Bone marrow (tissue), 2 donors: ENCODE data around the gene IFRD2.
"Not testable (repeated sequence)": the region's sequence is repeated elsewhere in the genome, so short reads cannot be mapped to it uniquely, and the experiment has no call there.

ENCODE experiments used
- DNase-seq, 2 donors: peaks; one replicate each; lab custom pipeline; 2025; lab: John Stamatoyannopoulos, UW

The IFRD2 gene

GRCh38 chr3:50268276-50268675, 24.0 kb downstream of the IFRD2 start:
- DNase-seq = no peak

- DNase-seq = no peak
Measured at GRCh38 chr3:50267280-50267913, 24.8 kb downstream of the IFRD2 start.

- no peak for DNase-seq
Measured at GRCh38 chr3:50266836-50267235, 25.4 kb downstream of the IFRD2 start.

GRCh38 chr3:50266017-50266416, 26.2 kb downstream of the IFRD2 start:
- no peak for DNase-seq

GRCh38 chr3:50265571-50265970, 26.7 kb downstream of the IFRD2 start:
- DNase-seq = no peak

GRCh38 chr3:50264964-50265485, 27.2 kb downstream of the IFRD2 start:
- DNase-seq = no peak

GRCh38 chr3:50264383-50264963, 27.8 kb downstream of the IFRD2 start:
- no peak for DNase-seq

- DNase-seq = no peak
Measured at GRCh38 chr3:50263478-50264382, 28.5 kb downstream of the IFRD2 start.

- no peak for DNase-seq
Measured at GRCh38 chr3:50262778-50263177, 29.5 kb downstream of the IFRD2 start.

GRCh38 chr3:50262200-50262599, 30.0 kb downstream of the IFRD2 start:
- DNase-seq = not testable (repeated sequence)

GRCh38 chr3:50261505-50261904, 30.7 kb downstream of the IFRD2 start:
- no peak for DNase-seq

- DNase-seq = no peak
Measured at GRCh38 chr3:50260942-50261441, 31.2 kb downstream of the IFRD2 start.

GRCh38 chr3:50260027-50260941, 31.9 kb downstream of the IFRD2 start:
- peak; percentile 32 to 79 for DNase-seq

GRCh38 chr3:50259432-50260026, 32.7 kb downstream of the IFRD2 start:
- DNase-seq = no peak

- no peak for DNase-seq
Measured at GRCh38 chr3:50258979-50259378, 33.2 kb downstream of the IFRD2 start.

- no peak for DNase-seq
Measured at GRCh38 chr3:50258029-50258680, 34.1 kb downstream of the IFRD2 start.

GRCh38 chr3:50256978-50257890, 35.0 kb downstream of the IFRD2 start:
- peak in 1 of 2 donors; percentile 10 for DNase-seq

GRCh38 chr3:50255251-50255615, 37.0 kb downstream of the IFRD2 start:
- no peak for DNase-seq

GRCh38 chr3:50254577-50255250, 37.5 kb downstream of the IFRD2 start:
- peak in 1 of 2 donors; percentile 52 for DNase-seq
